ENCODE measurements around the gene INPP5A. TPM values are rescaled to one million over a fixed set of nuclear protein-coding genes. Genes with fewer than 3 reads are reported as not detected.
"Not testable (repeated sequence)": the region's sequence is repeated elsewhere in the genome, so short reads cannot be mapped to it uniquely, and the experiment has no call there.

INPP5A gene
- total RNA-seq, 2 donors from 2014 or later = 74.4 to 95.3 TPM

DNA sequence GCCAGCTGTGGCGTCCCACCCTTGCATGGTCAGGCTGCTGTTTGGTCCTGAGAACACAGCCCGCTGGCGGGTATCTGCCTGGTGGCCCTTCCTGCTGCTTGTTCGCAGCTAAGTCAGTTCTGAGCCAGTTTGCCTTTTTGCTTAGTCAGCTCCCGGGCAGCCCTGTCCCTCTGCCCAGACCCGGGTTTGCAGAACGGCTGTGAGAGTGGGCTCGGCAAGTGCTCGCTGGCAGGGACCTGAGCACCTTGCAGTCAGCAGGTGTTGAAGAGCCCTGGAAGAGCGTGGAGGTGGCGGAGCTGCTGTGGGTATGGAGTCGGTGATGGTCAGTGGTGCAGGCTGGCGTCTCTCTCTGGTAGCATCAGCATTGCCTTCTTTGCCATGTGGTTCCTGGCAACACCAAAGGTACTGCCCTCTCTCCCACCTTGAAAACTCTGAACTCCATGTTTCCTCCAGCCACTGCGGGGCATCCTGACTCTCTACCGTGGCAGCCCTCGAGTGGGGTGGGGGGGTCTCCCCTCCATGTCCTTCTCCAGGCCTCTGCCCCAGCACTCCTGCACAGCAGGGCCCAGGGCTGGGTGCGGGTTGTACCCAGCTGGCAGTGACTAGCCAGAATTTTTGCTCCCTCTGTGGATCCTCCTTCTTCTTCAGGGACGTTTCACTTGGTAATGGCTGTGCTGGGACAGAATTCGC lies 4.6 kb downstream of the INPP5A start:
- intact Hi-C loops (cut with DNase I) = loop anchor here in 1 of 2 donors (5.0 kb wide), 1 partner anchor 35 kb away; no protein-coding TSS in a partner anchor
- DNase-seq = no peak
- no peak for ATAC-seq

DNA sequence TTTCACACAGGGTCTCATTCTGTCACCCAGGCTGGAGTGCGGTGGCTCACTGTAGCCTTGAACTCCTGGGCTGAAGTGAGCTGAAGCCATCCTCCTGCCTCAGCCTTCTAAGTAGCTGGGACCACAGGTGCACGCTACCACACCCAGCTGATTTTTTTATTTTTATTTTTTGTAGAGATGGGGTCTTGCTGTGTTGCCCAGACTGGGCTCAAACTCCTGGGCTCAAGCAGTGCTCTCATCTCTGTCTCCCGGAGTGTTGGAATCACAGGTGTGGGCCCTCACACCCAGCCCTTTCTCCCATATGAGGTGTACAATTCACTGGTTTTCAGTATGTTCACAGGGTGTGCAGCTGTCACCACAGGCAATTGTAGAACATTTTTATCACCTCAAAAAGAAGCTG lies 5.2 kb downstream of the INPP5A start:
- ATAC-seq (no peak), DNase-seq (no peak)
- intact Hi-C loops (cut with DNase I) = loop anchor here in 1 of 2 donors (5.0 kb wide), 1 partner anchor 34 kb away; no protein-coding TSS in a partner anchor

DNA sequence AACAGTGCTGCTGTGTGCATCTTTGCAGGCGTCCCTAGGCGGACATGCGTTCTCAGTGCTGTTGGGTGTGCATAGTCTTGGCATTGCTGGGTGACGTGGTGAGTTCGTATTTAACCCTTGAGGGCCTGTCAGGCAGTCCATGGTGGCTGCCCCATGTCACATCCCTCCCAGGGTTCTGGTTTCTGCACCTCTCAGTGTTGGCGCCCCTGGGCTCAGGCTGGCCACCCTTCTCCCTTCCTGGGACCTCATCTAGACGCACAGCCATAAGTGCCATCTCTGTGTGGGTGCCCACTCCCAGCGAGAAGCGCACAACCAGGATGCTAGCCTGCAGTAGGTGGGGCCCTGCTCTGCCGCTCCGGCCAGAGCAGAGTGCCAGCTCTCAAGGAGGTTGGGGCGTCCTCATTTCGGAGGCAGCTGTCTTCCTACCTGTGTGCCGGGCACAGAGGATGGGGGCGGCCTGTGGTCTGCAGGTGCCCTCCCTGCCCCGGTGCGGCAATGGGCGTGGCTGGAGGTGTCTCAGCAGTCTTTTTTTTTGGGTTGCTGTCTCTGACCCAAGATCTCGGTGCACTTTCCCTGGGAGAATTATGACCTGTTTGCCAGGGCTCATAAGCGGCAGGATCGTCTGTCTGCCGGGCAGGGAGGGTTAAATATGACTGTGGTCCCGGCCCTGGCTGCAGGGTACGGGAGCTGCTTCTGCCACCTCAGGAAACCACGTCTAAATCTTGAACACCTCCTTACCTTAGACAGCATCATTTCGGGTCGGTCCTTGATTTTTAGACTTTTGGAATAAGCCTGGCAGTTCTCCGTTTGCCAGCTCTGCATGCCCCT lies 6.5 kb downstream of the INPP5A start:
- DNase-seq (no peak), ATAC-seq (no peak)
- intact Hi-C loops (cut with DNase I) = loop anchor here in 1 of 2 donors (5.0 kb wide), 1 partner anchor 33 kb away; no protein-coding TSS in a partner anchor

DNA sequence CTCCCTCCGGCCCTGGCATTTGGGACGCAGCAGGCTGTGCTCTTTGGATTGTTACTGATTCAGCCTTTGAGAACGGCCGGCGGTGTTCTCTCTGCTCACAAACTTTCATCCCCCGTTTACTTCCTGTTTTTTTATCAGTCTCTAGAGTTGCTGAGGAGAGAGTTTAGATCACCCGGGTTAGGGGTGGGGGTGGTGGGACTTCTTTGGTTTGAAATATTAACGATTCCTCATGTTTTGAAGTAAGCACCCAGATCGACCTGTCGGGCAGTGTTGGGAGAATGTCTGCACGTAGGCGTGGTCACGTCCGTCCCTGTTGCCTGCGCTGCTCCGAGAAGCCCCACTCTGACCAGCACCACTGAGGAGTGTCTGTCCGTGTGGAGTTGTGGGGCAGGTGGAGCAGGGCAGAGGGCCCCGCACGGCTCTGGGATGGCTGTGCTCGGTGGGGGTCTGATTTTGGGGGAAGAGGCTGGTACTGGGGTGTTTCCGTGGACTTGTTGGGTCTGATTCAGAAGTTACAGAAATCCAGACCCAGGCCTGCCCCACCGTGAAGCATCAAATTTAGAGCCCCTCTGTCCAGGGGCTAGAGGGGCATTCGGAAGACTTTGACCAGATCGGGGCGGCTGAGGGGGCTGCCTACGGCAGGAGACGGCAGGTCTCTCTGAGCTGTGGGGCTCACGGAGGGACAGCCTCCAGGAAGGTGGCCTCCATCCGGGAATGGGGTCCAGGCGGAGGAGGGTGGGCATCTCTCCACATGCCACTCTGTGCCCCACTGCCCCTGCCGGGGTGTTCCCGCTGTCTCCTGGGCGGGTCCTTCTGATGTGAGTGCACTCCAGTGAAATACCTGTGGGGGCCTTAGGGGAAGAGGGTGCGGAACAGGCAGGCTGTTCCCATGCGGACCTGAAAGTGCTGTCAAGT lies 7.4 kb downstream of the INPP5A start:
- intact Hi-C loops (cut with DNase I) = loop anchor here in 1 of 2 donors (5.0 kb wide), 1 partner anchor 32 kb away; no protein-coding TSS in a partner anchor
- ATAC-seq (no peak), DNase-seq (no peak)

DNA sequence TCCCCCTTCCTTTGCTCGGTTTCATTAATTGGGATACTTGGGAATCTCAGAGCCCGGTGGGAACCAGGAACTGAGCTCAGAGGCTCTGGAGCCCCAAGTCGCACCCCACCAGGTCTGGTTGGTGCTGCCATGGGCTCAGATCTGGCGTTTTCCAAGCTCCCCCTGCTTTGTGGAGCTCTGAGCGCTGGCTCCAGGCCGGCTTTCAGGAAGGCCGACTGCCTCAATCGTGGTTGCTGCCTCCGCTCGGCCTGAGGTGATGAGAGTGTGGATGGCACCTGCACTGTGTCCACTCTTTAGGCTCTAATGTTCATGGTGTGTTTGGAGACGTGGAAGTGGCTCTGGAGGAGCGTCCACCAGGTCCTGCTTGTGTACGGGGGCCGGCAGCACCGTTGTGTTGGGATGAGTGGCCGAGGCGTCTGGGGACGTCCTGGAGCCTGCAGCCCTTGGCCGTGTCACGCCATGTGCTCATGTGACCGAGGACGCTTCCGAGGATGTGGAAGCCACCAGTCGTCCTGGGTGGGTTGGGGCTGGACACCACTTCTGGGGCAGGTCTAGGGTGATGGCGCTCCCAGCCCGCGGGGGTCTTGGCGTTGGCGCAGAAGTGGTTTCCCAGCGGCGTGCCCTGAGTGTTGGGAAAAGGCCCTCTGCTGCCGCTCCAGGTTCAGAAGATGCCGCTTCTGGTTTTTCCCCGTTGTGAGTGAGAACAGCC lies 8.2 kb downstream of the INPP5A start:
- DNase-seq (no peak), ATAC-seq (no peak)
- intact Hi-C loops (cut with DNase I) = no loop called here

DNA sequence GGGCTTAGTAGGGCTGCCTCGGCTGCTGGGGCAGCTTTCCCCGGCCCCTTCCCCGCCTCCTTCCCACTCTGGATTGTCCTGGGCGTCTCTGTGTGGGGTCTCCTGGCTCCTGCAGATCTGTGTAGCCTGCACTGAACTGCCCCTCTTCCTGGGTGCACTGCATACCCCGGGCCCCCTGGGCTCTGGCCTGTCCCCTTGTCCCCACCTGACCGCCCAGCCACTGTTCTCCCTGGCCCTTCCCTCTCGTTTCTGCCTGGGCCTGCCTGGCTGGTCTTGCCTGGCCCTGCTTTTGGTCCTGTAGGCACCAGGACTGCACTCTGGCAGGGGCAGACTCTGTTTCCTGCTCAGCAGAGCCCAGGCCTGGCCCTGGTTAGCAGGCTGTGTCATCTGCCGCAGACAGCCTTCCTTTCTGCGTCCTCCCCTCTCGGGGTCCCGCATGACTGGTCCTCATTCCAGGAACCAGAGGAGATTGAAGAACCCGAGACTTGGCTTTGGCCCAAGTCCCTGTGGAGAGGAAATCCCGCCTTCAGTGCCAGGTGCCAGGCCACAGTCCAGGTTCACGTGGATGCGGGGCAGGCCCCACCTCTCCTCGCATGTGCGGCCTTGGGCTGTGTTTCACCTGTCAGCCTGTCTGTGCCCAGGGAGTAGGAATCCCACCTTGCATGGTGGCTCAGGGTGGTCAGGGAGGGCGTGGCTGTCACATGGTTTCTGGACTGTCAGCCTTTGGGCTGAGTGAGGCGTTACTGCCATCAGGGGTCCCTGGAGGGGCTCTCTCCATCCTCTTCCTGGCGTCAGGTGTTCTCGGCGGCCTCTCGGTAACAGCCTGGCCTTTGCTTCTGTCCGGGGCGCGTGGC lies 9.2 kb downstream of the INPP5A start:
- DNase-seq = no peak
- intact Hi-C loops (cut with DNase I) = no loop called here
- ATAC-seq = no peak

DNA sequence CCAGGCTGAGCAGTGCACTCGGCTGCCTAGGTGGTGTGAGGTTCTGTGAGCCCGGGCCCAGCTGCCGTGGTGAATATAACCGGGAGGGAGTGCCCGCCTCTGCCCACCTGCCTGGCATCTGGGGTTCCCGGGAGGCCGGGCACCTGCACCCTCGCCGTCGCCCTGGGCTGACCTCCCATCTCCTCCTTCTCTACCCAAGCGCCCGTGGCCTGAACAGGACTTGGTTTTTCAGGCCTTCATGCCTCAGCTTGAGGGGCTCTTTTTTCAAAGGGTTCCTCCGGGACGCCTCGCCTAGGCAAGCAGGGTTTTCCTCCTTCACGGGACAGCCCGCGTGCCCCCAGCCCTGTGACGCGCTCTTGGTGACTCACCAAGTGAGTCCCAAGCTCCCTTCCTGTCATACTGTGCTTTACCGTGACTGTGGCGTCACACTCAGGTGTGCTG lies 9.9 kb downstream of the INPP5A start:
- no peak for DNase-seq

DNA sequence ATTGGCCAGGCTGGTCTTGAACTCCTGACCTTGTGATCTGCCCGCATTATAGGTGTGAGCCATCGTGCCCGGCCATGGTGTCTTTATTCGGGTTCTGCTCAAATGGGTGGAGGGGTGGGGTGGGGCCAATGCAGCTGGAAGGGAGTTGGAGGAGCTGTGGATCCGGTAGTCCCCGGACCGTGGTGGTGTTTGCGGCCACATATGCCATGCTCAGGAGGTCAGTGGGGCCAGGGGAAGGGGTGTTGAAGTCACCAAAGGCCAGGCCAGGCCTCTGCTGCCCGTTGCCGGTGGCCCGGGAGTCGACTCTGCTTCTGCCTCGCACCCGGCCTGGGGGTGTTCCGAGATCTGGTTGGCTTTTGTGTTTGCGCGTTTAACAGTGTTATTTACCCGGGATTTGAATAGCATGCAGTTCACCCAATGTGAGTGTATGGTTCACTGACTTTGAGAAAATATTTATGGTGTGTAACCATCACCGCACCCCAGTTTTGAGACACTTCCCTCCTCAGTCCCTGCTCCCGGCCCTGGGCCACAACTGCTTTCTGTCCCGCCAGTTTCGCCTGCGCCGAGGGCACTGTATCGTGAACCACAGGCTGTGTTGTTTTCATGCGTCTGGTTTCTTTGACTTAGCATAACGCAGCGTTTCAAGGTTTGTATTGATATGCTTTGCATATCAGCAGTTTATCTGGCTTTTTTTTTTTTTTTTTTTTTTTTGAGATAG lies 10.7 kb downstream of the INPP5A start:
- intact Hi-C loops (cut with DNase I) = no loop called here

More for the DNA sequence above, 9.9 kb downstream of the INPP5A start:
- no peak for ATAC-seq
- intact Hi-C loops (cut with DNase I) = no loop called here

DNA sequence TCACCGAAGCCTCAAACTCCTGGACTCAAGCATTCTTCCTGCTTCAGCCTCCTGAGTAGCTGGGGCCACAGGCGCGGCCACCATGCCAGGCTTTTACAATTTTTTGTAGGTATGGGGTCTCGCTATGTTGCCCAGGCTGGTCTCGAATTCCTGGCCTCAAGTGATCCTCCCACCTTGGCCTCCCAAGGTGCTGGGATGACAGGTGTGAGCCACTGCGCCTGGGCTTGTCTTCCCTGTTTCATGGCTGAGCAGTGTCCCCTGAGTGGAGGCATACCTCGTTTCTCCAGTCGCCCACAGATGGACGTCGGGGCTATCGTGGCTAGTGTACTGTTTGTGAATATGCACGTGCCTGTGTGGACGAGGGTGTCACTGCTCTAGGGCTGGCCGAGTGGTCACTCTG lies 11.3 kb downstream of the INPP5A start:
- intact Hi-C loops (cut with DNase I) = no loop called here
- ATAC-seq (no peak), DNase-seq (no peak)

More for the DNA sequence above, 10.7 kb downstream of the INPP5A start:
- ATAC-seq = no peak
- DNase-seq = no peak

DNA sequence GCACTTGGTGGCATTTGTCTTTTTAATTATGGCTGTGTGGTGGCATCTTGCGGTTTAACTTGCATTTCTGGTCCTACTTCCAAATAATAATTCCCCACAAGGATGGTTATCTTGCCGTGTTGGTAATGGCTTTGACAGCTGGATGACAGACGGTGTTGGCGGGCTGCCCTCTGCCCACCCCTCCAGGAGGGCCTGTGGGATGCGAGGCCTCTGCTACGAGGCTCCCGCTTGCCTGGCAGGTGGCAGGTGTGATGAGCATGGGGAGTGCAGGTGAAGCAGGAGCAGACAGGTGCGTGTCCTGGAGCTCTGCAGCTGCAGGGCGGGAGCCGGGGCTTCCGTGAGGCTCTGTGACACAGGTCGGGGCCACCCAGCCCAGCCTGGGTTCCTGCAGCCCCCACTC lies 11.8 kb downstream of the INPP5A start:
- DNase-seq = no peak
- intact Hi-C loops (cut with DNase I) = no loop called here
- no peak for ATAC-seq

DNA sequence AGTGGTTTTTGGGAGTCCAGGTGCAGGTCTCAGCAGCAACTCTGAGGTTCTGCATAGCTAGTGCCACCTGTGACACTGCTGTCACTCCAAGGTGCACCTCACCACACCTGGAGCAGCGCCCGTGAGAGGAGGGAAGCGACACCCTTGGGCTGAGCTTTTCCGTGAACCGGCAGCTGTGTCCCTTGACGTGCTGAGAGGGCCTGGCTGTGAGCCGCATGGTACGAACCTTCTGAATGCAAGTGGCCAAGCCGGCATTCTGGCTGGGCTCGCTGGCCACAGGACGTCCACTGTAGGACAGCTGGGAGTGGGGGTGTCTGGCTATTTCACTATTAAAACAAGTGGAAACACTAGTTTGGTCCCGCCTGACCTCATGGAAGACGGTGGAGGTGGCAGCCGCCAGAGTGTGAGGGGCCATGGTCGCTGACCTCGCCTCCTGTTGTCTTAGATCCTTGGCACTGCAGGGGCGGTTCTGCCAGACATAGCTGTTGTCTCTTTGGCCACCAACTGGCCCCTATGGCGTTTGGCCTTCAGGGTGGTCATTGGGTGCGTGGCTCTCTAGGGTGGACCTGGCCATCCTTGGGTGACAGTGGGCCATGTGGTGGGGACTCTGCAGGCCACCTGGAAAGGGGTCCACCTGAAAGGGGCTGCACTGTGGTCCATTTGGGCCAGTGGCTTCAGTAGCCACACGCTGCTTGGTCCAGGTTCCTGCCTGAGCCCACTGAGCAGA lies 12.9 kb downstream of the INPP5A start:
- DNase-seq (no peak), ATAC-seq (peak; percentile 14 to 27)
- intact Hi-C loops (cut with DNase I) = no loop called here

DNA sequence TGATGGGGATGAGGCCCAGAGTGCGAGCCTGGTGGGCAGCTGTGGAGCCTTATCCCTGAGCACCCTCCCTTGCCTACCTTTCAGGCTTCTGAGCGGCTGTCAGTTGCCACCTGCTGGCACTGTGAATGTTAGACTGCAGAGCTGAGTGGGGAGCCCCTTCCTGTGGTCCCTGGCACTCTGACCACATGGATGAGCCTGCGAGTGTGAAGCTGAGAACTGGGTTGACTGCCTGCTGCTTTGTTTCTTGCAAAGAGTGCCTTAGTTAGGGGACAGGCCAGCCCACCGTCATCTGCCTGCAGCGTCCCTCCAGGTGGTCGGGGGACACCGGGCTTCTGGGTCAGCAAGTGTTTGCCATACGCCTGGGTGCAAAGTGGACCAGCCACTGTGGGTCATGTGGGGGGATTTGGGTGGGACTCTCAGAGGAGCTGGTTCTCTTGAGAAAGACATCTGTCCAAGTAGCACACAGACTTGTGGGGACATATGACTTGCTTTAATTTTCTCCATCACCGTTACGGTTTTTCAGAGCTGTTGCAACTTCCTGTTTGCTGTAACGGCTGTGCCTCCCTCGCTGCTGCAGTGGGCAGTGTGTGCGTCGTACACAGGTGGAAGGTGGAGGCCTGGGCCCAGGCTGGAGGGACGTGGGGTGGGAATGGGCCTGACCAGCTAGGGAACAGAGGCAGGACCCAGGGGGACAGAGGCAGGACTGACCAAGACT lies 13.7 kb downstream of the INPP5A start:
- intact Hi-C loops (cut with DNase I) = no loop called here
- ATAC-seq (no peak), DNase-seq (no peak)

DNA sequence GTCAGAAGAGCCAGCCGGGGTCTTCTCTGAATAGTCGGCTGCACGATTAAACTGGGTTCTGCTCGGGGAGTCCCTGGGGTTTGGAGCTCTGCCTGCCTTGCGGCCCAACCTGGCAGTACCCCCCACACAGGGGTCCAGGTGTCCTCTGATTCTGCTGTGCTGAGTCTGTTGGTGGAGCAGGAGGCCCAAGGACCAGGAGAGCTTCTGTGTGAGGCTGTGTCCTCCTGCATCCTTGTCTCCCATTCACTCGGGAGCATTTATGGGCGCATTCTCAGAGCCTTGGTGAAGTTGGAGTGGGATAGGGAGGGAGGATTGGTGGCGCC lies 14.2 kb downstream of the INPP5A start:
- intact Hi-C loops (cut with DNase I) = no loop called here
- DNase-seq = no peak
- no peak for ATAC-seq

DNA sequence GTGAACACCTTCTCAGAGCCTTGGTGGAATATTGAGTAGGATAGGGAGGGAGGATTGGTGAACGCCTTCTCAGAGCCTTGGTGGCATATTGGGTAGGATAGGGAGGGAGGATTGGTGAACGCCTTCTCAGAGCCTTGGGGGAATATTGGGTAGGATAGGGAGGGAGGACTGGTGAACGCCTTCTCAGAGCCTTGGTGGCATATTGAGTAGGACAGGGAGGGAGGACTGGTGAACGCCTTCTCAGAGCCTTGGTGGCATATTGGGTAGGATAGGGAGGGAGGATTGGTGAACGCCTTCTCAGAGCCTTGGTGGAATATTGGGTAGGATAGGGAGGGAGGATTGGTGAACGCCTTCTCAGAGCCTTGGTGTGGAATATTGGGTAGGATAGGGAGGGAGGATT lies 15.0 kb downstream of the INPP5A start:
- intact Hi-C loops (cut with DNase I); DNase-seq; ATAC-seq: not testable (repeated sequence)

DNA sequence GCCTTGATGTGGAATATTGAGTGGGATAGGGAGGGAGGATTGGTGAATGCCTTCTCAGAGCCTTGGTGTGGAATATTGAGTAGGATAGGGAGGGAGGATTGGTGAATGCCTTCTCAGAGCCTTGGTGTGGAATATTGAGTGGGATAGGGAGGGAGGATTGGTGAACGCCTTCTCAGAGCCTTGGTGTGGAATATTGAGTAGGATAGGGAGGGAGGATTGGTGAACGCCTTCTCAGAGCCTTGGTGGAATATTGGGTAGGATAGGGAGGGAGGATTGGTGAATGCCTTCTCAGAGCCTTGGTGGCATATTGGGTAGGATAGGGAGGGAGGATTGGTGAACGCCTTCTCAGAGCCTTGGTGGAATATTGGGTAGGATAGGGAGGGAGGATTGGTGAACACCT lies 16.0 kb downstream of the INPP5A start:
- DNase-seq; intact Hi-C loops (cut with DNase I); ATAC-seq: not testable (repeated sequence)

All from left cardiac atrium (tissue), 4 donors.